Endothelial cell of umbilical vein (primary cell): ENCODE results near the gene CAPG. TPM values are rescaled to one million over a fixed set of nuclear protein-coding genes. Genes with fewer than 3 reads are reported as not detected.

Experiments
- BruUV-seq: library from RNA; stranded (reverse); fragments of 400-500 nt; replicated peaks from 2 replicates; lab custom pipeline; 2021; lab: Mats Ljungman, UMichigan
- CTCF ChIA-PET: fragments of 300-600, 350-600 bp; sonication (Branson Sonifier 250); formaldehyde crosslinking; loops from one replicate; lab custom pipeline; 2021; ENCODE audit warnings: antibody characterized with exemption, inconsistent platforms; lab: Charles Lee
- POLR2A ChIA-PET: fragments of 300-600, 350-600 bp; sonication (Branson Sonifier 250); formaldehyde crosslinking; loops from one replicate; lab custom pipeline; 2021; ENCODE audit warnings: antibody characterized with exemption, inconsistent platforms; lab: Charles Lee
- DNase-seq: peaks from one replicate; pipeline ENCODE4 v3.0.0-alpha.2; 2011; ENCODE audit warnings: low read depth, low spot score
- FAIRE-seq: peaks from 2 replicates; lab custom pipeline; 2011; peaks lifted over from hg19 to GRCh38; lab: Jason Lieb, UNC
- H2AFZ ChIP-seq: 2 replicates; pipeline ENCODE4 v1.6.0; 2012; ENCODE audit warnings: low read depth, low read length, control low read depth, inconsistent platforms
- H3K27ac ChIP-seq: 2 replicates; pipeline ENCODE4 v1.5.1; 2011; ENCODE audit warnings: low read depth, mild to moderate bottlenecking, control low read depth, low read length, moderate library complexity; ENCODE audit not compliant: insufficient read depth
- H3K27me3 ChIP-seq, 2 experiments: 2 replicates each; pipeline versions ENCODE4 v1.6.0 to v1.6.1; 2011; ENCODE audit warnings: low read length in 2 of 2, mixed read lengths in 1 of 2; ENCODE audit not compliant: control insufficient read depth in 2 of 2, insufficient read depth in 2 of 2
- H3K36me3 ChIP-seq, 2 experiments: 2 replicates in 1 of 2; 3 replicates in 1 of 2; pipeline ENCODE4 v1.5.1; 2011; ENCODE audit warnings: low read length in 2 of 2, mild to moderate bottlenecking in 1 of 2, moderate library complexity in 1 of 2; ENCODE audit not compliant: control insufficient read depth in 2 of 2, insufficient read depth in 2 of 2; ENCODE audit errors: extremely low read depth in 1 of 2
- H3K4me1 ChIP-seq: 3 replicates; pipeline ENCODE4 v1.5.1; 2011; ENCODE audit warnings: mild to moderate bottlenecking, low read length; ENCODE audit not compliant: control insufficient read depth, insufficient read depth; ENCODE audit errors: extremely low read depth
- H3K4me2 ChIP-seq: 2 replicates; pipeline ENCODE4 v1.6.1; 2011; ENCODE audit warnings: low read length, control low read depth, mixed read lengths; ENCODE audit not compliant: insufficient read depth
- H3K4me3 ChIP-seq, 3 experiments: fragments of 200-600 bp in 1 of 3; sonication (generic), shearing (Covaris generic) in 1 of 3; replicated peaks in 1 of 3; 2 replicates each; pipeline ENCODE4 v1.5.1; 2011 to 2016; ENCODE audit warnings: control low read depth in 3 of 3, low read length in 3 of 3, mild to moderate bottlenecking in 2 of 3, inconsistent platforms in 1 of 3, low read depth in 1 of 3, moderate library complexity in 1 of 3; ENCODE audit not compliant: insufficient read depth in 1 of 3
- H3K79me2 ChIP-seq: 2 replicates; pipeline ENCODE4 v1.6.0; 2012; ENCODE audit warnings: low read length, inconsistent platforms; ENCODE audit not compliant: control insufficient read depth, insufficient read depth
- H3K9ac ChIP-seq: replicated peaks from 2 replicates; pipeline ENCODE3; 2011; ENCODE audit warnings: low read length, control low read depth; ENCODE audit not compliant: insufficient read depth; ENCODE audit errors: extremely low read depth
- H3K9me1 ChIP-seq: replicated peaks from 3 replicates; pipeline ENCODE4 v1.6.0; 2011; ENCODE audit warnings: mild to moderate bottlenecking, low read length; ENCODE audit not compliant: control insufficient read depth, insufficient read depth; ENCODE audit errors: extremely low read depth
- H3K9me3 ChIP-seq: replicated peaks from 2 replicates; pipeline ENCODE4 v1.5.1; 2012; ENCODE audit warnings: low read length, inconsistent platforms; ENCODE audit not compliant: control insufficient read depth, insufficient read depth
- H4K20me1 ChIP-seq: replicated peaks from 2 replicates; pipeline ENCODE3; 2011; ENCODE audit warnings: mild to moderate bottlenecking, low read length; ENCODE audit not compliant: control insufficient read depth, insufficient read depth; ENCODE audit errors: extremely low read depth
- CTCF ChIP-seq, 2 donors: IDR thresholded peaks; 1 replicate in 1 of 2; 2 replicates in 1 of 2; pipeline ENCODE4 v1.5.1; 2011; ENCODE audit warnings: low read length in 2 of 2, mild to moderate bottlenecking in 2 of 2, moderate library complexity in 2 of 2, control low read depth in 1 of 2, inconsistent platforms in 1 of 2, low read depth in 1 of 2; ENCODE audit not compliant: insufficient read depth in 1 of 2; ENCODE audit errors: extremely low read depth in 1 of 2
- EZH2 ChIP-seq: IDR thresholded peaks from 2 replicates; pipeline ENCODE4 v1.6.1; 2012; ENCODE audit warnings: borderline replicate concordance, low read depth, mild to moderate bottlenecking, moderate library complexity, low read length, inconsistent platforms; ENCODE audit not compliant: severe bottlenecking
- FOS ChIP-seq: IDR thresholded peaks from 2 replicates; pipeline ENCODE4 v1.6.1; 2011; ENCODE audit warnings: mild to moderate bottlenecking, low read length, moderate library complexity, borderline replicate concordance; ENCODE audit not compliant: insufficient read depth
- GATA2 ChIP-seq: IDR thresholded peaks from 2 replicates; pipeline ENCODE4 v1.7.0; 2011; ENCODE audit warnings: low read depth, mild to moderate bottlenecking, moderate library complexity, mixed read lengths, low read length; ENCODE audit not compliant: insufficient read length, insufficient read depth
- JUN ChIP-seq: IDR thresholded peaks from 2 replicates; pipeline ENCODE4 v1.6.1; 2011; ENCODE audit warnings: borderline replicate concordance, low read depth; ENCODE audit not compliant: insufficient read length, insufficient read depth
- MAX ChIP-seq: IDR thresholded peaks from 2 replicates; pipeline ENCODE4 v1.6.1; 2011; ENCODE audit not compliant: insufficient read depth, insufficient read length
- MYC ChIP-seq: IDR thresholded peaks from one replicate; pipeline ENCODE4 v1.6.1; 2011; ENCODE audit warnings: mild to moderate bottlenecking, low read depth, low read length
- POLR2A ChIP-seq: IDR thresholded peaks from 2 replicates; pipeline ENCODE4 v1.6.1; 2012; ENCODE audit warnings: low read depth, mild to moderate bottlenecking, control low read depth, low read length
- POLR2AphosphoS5 ChIP-seq: IDR thresholded peaks from 2 replicates; pipeline ENCODE4 v1.6.1; 2012; ENCODE audit warnings: low read depth, mild to moderate bottlenecking, control low read depth, low read length, moderate library complexity; ENCODE audit not compliant: insufficient read depth
- dilution Hi-C: fragments of 300-500 bp; cut with MboI; formaldehyde crosslinking; loops from one replicate; pipeline ENCODE4 v1.15.0; 2019; ENCODE audit warnings: low sequenced_read_pairs; ENCODE audit not compliant: extremely low pct_ligation_motif_present
- intact Hi-C: fragments of 100-400 bp; cut with micrococcal nuclease; formaldehyde crosslinking; loops from one replicate; pipeline ENCODE4 v1.10.0; 2022
- polyA plus RNA-seq, 4 experiments: library from polyadenylated mRNA; depleted of rRNA in 3 of 4; stranded (reverse) in 3 of 4; unstranded in 1 of 4; fragments of >200 nt; gene quantifications; 2 replicates each; pipeline versions ENCODE4 v1.2.1 to v1.2.3, GENCODE V29; 2011 to 2012; ENCODE audit warnings: missing spikeins in 1 of 4
- total RNA-seq: library from RNA; stranded (reverse); gene quantifications from 2 replicates; pipeline ENCODE4 v1.2.3, GENCODE V29; 2021

CAPG gene
- total and polyA plus RNA-seq, 2 donors (not counting 3 experiments of a cell fraction or from before 2014, with no cell fraction given) = 107 to 115 TPM

- TF ChIP-seq FOS (no peak), POLR2A (no peak), JUN (no peak), MYC (no peak), MAX (no peak), GATA2 (no peak), EZH2 (no peak), CTCF (IDR thresholded peaks at IDR 0.05; ENCODE audit: extremely low read depth in 1 of 2, insufficient read depth in 1 of 2, low read depth in 1 of 2, low read length in 2 of 2) (no peak), POLR2AphosphoS5 (no peak)
- Histone ChIP-seq H3K27me3 (no peaks in the 10 kb centered on the region), H3K4me1 (peaks cover 9% of the 10 kb centered on the region), H3K9ac (no peak overlapping the region), H3K4me3 (no peak overlapping the region), H4K20me1 (no peaks in the 10 kb centered on the region), H3K9me1 (no peaks in the 10 kb centered on the region), H3K79me2 (no peaks in the 10 kb centered on the region), H2AFZ (no peak overlapping the region), H3K27ac (no peak overlapping the region), H3K9me3 (no peaks in the 10 kb centered on the region), H3K4me2 (no peak overlapping the region), H3K36me3 (no peaks in the 10 kb centered on the region)
- POLR2A ChIA-PET = interaction anchor here (1.1 to 4.5 kb wide), 2 partner anchors 117 to 125 kb away, joined by 3 to 41 read pairs; partner anchors contain the start of gene MAT2A
- CTCF ChIA-PET = interaction anchor here (1.0 to 7.7 kb wide), 5 partner anchors 14 to 129 kb away, joined by 3 to 236 read pairs (median 4); partner anchors contain the start of gene MAT2A
- dilution Hi-C loops = no loop called here
- DNase-seq (no peak), FAIRE-seq (no peak)
- intact Hi-C loops = loop anchor here (5.0 kb wide), 2 partner anchors 180 to 195 kb away; partner anchors contain the start of genes TMEM150A and USP39
- BruUV-seq = no TSS peak
Observed at GRCh38 chr2:85422072-85422457, 11.9 kb upstream of the CAPG start.
